Hematopoietic multipotent progenitor cell (in vitro differentiated cells): Measurements from ENCODE around the gene TPSB2. TPM values are rescaled to one million over a fixed set of nuclear protein-coding genes. Genes with fewer than 3 reads are reported as not detected.
"Not testable (repeated sequence)": the region's sequence is repeated elsewhere in the genome, so short reads cannot be mapped to it uniquely, and the experiment has no call there.

Source experiments
- DNase-seq, 3 donors: peaks; one replicate each; pipeline ENCODE4 v3.0.0-alpha.2; 2011 to 2015; ENCODE audit warnings: low read depth in 2 of 3, low spot score in 2 of 3
- total RNA-seq: library from RNA; depleted of rRNA; stranded (reverse); fragments of >200 nt; gene quantifications from one replicate; pipeline ENCODE4 v1.2.3, GENCODE V29; 2012

TPSB2 gene
- total RNA-seq, 1 donor = 8.9 TPM

DNA sequence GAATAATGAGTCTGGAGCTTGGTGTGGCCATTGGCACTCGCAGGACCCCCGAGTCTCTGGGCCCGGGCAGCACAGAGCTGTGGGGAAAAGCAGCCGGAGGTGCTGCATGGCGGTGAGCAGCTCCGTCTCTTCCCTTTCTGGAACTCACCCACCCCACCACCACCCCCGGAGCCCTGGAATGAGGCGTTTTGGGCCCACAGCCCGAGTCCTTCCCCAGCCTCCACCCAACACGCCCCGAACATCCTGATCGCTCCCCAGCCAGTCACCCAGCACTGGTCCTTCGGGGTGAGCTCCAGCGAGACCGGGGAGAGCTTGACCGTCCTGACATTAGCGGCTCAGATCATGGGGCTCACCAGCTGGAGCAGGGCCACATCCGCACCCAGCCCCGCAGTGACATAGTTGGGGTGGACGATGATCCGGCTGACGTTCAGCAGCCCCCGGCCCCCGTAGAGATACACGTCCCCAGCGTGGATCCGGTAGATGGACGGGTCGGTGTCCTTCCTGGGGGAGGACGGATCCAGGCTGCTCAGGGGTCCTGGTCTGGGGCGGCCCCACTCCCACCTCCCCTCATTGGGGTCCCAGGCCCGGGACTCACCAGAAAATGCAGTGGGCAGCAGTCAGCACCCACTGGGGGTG is 32.3 kb upstream of the TPSB2 start:
- no peak for DNase-seq

DNA sequence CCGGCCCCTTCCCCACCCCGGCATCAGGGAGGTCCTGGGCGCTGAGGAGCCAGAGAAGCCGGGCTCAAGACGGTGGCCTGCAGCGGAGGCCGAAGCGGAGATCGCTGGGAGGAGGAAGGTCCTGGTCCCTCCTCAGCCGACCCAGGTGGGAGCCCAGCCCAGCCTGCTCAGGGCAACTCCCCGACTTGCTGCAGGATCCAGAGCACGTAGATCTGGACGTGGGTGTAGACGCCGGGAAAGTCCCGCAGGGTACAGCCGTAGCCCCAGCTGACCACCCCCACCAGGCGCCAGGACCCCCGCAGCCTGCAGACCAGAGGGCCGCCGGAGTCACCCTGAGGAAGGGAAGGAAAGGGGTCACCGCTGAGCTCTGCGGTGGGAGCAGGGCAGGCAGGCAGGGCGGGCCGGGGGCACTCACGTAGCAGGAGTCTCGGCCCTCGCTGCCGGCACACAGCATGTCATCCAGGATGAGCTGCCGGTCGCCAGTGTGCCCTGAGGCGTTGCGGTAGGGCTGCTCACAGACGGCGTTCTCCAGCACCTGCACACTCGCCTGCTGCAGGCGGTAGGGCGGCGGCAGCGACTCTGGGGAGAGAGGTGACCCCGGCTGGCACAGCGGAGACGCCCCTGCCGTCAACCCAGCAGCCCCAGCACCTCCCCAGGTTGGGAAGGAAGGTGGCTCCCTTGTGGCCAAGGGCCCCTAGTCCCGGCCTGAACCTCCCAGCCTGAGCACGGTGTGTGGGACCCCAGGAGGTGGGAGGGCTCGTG is 31.3 kb upstream of the TPSB2 start:
- DNase-seq = no peak

DNA sequence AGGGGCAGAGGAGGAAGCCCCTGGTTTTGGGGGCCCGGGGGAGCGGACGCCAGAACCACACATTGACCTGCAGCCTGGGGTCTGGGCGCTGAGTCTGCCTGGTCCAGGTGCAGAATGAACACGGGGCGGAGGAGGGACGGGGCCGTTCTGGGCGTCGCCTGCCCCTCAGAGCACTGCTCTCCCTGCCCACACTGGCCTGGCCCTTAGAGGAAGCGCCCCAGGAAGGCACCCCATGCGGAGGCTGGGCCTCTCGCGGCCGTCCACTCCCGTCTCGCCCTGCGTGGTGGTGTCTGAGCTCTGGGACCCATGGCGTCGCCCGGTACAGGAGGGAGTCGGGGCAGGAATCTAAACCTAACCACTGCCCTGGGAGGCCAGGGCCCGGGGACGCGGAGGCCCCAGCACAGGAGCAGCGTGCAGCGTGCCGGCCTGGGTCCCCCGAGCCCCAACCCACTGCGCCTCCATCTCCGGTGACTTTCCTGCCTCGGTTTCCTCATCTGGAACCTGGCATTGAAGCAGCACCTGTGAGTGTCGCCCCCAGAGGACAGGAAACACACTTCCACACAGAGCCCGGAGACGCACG is 30.2 kb upstream of the TPSB2 start:
- no peak for DNase-seq

DNA sequence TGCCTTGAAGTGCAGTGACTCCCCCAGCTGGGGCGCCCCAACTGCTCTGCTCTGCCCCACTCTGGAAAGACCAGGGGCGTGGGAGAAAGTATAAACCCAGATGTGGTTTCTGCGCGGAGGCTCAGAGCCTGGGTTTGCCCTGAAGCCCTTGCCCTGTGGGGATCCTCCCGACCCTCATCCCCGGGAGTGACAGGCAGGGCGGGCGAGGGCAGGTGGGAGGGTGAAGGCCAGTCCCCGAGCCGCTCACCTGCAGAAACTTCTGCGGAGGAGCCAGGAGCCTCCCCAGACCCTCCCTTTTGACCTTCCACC is 29.7 kb upstream of the TPSB2 start:
- no peak for DNase-seq

DNA sequence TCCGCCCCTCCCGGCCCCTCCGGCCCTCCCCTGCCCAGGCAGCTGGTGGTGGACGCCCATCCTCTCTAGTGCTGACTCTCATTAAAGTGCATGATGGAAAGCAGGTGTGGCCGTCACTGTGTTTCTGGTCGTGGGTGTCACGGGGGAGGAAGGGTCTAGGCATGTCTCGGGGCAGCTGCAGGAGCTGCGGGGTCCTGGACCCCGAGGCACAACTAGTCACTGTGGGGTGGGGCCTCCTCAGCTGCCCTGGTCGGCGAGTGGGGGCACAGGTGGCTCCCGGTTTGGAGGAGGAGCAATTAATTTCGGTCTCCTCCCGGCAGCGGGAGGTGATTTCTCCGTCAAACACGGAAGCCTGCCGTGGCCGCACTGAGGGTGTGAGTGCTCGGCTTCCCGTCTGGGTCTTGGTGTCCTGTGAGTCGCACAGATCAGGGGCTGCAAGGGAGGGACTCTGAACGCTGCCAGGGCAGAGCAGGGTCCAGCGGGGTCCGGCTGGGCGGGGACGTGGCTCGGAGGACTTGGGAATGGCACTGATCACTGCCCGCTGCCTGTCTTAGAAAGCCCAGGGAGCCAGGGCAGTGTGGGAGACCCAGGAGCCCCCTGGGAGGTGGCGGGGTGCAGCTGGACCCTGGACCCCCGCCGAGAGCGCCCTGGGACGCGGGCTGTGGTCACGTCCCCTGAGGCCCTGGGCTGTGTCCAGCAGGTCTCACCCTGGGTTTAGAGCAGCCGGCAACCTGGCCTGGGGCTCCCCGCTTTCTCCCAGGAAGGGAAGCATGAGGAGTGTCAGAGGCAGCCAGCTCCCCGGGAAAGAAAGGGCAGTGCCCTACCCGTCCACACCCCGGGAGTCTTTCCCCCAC is 29.1 kb upstream of the TPSB2 start:
- DNase-seq = peak in 1 of 3 donors; percentile 40

DNA sequence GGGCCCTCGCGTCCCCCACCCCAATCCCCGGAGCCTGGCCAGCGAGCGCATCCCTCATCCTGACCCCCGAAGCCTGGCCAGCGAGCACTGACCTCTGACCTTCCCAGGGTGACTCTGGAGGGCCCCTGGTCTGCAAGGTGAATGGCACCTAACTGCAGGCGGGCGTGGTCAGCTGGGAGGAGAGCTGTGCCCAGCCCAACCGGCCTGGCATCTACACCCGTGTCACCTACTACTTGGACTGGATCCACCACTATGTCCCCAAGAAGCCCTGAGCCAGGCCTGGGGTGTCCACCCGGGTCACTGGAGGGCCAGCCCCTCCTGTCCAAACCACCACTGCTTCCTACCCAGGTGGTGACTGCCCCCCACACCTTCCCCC is 28.2 kb upstream of the TPSB2 start:
- no peak for DNase-seq

DNA sequence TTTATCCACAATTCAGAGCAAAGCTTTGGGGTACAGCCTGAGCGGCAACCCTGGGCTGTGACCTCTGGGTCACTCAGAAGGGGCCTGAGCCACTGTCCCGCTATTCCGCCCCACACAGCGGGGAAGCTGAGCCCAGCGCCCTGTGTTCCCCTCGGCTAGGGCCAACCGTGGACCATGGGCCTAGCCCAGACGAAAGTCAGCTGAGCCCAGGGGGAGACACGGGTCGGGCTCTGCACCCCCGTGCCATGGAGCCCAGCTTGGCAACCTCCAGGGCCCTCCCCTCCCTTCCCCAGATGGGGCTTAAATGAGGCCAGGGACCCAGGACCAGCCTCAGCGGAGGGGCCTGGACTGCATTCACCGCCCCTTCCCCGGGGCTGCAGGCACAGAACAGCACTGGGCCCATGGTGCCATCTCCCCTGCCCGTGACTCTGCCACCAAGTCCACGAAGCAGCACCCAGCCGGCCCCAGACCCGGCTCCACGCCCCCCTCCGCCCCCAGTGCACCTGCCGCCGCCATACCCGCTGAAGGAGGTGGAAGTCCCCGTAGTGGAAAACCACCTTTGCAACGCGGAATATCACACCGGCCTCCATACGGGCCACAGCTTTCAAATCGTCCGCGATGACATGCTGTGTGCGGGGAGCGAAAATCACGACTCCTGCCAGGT is 27.7 kb upstream of the TPSB2 start:
- DNase-seq = no peak

DNA sequence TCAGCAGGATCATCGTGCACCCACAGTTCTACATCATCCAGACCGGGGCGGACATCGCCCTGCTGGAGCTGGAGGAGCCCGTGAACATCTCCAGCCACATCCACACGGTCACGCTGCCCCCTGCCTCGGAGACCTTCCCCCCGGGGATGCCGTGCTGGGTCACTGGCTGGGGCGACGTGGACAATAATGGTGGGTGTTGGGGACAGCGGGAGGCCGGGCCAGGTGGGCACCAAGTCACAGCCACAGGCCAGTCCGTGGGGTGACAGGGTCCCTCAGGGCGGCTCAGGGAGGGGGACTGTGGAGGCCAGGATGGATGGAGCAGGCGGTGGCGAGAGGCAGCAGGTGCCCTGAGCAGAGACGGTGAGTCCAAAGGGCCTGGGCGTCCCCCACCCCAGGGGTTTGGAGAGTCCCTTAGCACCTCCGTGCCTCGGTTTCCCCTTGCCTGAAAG is 26.9 kb upstream of the TPSB2 start:
- DNase-seq = no peak

DNA sequence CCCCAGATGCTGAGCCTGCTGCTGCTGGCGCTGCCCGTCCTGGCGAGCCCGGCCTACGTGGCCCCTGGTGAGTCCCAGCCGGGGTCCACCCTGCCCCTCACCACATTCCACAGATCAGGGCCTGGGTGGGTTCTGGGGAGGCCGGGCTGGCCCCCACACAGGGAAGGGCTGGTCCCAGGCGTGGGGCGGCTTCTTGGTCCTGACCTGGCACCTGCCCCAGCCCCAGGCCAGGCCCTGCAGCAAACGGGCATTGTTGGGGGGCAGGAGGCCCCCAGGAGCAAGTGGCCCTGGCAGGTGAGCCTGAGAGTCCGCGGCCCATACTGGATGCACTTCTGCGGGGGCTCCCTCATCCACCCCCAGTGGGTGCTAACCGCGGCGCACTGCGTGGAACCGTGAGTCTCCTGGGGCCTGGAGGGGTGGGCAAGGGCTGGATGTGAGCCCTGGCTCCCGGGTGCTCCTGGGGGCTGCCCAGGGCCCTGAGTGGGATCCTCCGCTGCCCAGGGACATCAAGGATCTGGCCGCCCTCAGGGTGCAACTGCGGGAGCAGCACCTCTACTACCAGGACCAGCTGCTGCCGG is 26.4 kb upstream of the TPSB2 start:
- not testable (repeated sequence) for DNase-seq

DNA sequence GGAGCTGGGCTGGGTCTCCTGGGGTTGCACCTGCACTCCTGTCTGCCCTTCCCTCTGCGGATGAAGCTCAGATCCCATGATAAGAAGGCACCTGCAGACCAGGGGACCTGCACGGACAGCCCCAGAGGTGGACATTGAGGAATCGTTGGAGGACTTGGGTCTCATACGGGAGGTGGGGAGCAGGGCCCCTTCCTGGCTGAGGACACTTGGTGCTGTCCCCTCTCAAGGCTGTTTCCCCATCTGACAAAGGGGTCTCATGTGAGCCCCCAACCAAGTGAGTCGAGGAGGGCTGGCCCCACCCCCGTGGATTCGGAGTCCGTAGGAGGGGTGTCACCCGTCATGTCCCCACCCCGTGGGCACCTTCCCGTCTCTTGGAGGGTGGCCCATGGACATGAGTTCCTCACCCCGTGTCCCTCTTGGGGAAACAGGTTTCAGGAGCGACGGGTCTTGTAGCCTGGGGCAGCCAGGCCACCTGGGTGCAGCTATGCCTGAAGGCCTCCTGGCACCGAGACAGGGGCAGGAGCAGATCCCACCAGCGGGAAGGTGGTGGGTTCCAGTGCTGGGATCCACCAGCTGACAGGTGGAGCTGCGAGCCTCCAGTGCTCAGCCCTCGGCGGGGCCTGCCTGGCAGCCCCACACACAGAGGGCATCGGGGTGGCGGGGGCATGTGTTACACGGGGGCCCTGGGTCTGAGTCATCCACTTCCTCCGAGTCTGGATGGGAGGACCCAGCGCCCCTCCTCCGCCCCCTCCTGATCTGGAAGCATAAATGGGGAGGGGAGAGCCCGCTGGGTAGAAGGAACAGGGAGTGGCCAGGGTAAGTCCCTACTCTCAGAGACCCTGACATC is 25.5 kb upstream of the TPSB2 start, which contains the start of gene TPSD1:
TSS of gene TPSD1 (plus strand) at position 794 of the 847 bp plus-strand sequence. CDS start 212 bp downstream, outside the sequence.
- peak in 2 of 3 donors; percentile 33 to 40 for DNase-seq

DNA sequence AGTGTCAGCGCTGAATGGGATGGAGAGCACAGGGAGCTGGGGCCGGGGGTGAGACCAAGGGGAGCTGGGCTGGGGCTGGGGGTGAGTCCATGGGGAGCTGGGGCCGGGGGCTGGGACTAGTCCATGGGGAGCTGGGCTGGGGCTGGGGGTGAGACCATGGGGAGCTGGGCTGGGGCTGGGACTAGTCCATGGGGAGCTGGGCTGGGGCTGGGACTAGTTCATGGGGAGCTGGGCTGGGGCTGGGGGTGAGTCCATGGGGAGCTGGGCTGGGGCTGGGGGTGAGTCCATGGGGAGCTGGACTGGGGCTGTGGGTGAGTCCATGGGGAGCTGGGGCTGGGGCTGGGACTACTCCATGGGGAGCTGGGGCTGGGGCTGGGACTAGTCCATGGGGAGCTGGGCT is 24.8 kb upstream of the TPSB2 start:
- not testable (repeated sequence) for DNase-seq

DNA sequence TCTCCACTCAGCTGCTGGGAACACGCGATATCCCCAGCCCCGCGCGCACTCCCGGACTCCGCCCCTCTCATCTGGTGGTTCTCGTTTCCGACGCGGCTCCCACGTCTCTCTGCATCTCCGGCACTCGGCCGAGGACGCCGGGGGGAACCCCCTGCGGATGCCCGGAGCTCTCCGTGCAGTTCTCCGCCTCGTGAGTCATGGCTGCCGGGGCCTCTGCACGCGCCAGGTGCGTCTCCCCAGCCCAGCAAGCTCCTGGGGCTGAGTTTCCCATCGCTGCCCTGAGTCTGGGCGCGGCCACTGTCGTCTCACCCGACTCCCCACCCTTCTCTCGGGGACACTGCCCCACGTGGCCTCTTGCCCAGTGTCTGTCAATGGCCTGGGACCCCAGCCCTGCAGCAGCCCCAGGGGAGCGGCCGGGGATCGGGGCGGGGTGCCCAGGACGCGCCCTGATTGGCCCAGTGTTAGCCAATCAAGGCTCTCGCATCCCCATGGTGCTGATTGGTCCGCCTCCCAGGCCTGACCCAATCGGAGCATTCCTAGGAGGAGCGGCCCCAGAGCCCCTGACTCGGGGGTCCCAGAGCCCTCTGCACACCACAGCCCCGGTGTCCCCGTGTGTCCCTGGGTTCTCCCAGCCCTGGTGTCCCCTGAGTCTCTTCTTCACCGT is 23.8 kb upstream of the TPSB2 start:
- DNase-seq = not testable (repeated sequence)

DNA sequence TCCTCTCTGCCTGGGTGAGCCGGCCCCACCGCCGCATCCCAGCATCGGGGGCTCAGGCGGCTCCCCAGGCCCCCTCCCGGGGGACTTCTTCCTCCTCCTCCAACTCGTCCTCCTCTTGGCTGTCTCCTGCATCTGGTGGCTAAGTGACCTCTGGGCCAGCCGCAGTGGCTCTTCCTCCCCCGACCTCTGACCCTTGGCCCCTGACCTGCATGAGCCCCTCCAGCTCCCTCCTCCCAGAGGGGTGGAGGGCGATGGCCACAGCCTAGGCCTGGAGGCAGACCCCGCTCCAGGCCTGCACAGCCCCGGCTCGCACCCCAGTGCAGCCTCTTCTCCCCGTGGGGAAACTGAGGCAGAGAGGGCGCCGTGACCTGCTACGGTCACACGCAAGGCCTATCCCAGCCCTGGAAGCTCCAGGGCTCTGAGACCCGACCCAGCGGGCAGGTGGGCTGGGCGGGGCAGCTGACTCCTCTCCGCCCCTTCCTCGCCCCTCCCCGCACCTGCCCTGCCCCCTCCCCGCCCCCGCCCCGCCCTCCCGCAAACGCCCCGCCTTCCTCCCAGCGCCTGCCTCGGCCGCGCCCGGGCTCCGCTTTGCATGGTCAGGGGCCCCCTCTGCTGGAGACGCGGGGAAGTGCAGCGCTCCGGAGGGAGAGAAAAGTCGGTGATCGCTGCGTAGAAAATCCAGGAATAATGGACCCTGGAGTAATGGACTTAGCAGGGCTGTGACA is 19.2 kb upstream of the TPSB2 start:
- DNase-seq = not testable (repeated sequence)

DNA sequence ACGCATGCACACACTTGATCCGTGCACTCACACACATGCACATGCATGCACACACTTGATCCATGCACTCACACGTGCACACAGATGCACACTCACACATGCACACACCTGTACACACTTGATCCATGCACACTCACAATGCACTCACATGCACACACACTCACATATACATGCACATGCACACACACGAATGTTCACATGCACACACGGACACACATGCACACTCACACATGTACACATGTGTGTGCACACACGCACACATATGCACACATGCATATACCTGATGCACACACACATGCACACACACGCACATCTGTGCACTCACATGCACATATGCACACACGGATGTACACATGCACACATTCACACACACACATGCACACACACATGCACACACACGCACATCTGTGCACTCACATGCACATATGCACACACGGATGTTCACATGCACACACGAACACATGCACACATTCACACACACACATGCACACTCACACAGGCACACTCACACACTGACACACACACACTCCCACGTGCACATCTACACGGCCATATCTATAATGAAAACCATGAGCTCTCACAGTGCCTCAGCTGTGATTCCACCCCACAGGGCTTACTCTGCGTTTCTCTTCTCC is 18.0 kb upstream of the TPSB2 start:
- not testable (repeated sequence) for DNase-seq

DNA sequence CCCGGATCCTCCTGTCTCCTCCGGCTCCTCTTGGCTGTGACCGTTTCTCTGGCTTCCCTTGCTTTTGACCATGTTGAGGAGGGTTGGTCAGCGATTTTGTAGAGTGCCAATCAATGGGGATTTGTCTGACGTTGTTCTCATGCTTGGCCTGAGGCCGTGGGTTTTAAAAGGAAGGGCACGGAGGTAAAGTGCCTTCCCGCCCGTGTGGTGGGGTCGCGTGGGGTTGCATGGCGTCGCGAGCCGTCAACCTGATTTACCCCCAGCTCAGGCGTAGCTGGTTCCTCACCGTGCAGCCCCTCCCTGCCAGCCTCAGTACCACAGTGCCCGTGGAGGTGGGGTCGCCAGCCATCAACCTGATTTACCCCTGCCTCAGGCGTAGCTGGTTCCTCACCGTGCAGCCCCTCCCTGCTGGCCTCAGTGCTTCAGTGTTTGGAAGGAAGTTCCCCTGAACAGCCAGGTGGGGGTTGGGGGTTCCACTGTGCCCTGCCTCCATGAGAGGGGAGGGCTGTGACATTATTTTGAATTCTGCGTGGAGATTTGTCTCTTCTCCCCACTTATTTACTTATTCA is 15.6 kb upstream of the TPSB2 start:
- DNase-seq = peak in 2 of 3 donors; percentile 21 to 29

DNA sequence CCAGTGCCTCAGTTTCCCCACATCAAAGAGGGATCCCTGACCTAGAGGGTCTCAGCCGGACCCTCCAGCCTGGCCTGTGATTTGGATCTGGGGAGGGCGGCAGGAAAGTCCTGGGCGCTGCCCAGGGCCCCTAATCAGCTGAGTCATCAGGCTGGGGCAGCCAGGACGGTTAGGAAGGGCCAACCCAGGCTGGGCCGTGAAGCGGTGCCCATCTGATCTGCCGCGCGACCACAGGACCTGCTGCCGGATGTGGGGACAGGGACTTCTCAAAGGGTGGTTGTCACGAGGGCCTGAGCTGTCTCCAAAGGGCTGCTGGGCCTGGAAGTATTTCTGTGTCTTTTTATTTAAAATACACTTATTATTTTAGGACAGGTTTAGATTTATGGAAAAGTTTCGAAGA is 14.9 kb upstream of the TPSB2 start:
- DNase-seq = peak in 2 of 3 donors; percentile 77 to 81
